HepG2 (cell line): ENCODE data around the gene SGF29. TPM values are rescaled to one million over a fixed set of nuclear protein-coding genes. Genes with fewer than 3 reads are reported as not detected.
A peak's percentile ranks its signal among the peaks of the same experiment; 100 is the strongest.

ENCODE experiments used
- ATF7-NPFF ChIP-seq: sonication (generic); formaldehyde crosslinking; IDR thresholded peaks from 2 replicates; pipeline ENCODE4 v1.8.1; 2023; ENCODE audit warnings: mild to moderate bottlenecking, low read depth, missing genetic modification reagents, moderate library complexity
- HDAC2 ChIP-seq: sonication (generic); formaldehyde crosslinking; IDR thresholded peaks from 2 replicates; pipeline ENCODE4 v1.4.0; 2020; ENCODE audit warnings: missing genetic modification reagents
- REST ChIP-seq, 2 experiments: IDR thresholded peaks; 2 replicates each; pipeline ENCODE4 v1.6.1; 2011 to 2012; ENCODE audit warnings: low read length in 2 of 2, borderline replicate concordance in 1 of 2, low read depth in 1 of 2, mild to moderate bottlenecking in 1 of 2, moderate library complexity in 1 of 2
- THYN1 ChIP-seq: sonication (generic); formaldehyde crosslinking; IDR thresholded peaks from 2 replicates; pipeline ENCODE4 v1.8.1; 2023; ENCODE audit warnings: low read depth, mild to moderate bottlenecking, moderate library complexity, missing genetic modification reagents, borderline replicate concordance
- TRAFD1 ChIP-seq: sonication (generic); formaldehyde crosslinking; IDR thresholded peaks from 2 replicates; pipeline ENCODE4 v1.5.1; 2020; ENCODE audit warnings: missing genetic modification reagents, mild to moderate bottlenecking, borderline replicate concordance
- ZNF580 ChIP-seq: IDR thresholded peaks from 2 replicates; pipeline ENCODE4 v1.6.1; 2016; ENCODE audit warnings: low read depth, borderline replicate concordance
- polyA plus RNA-seq, 8 experiments: library from polyadenylated mRNA; depleted of rRNA in 3 of 8; stranded (reverse) in 7 of 8; unstranded in 1 of 8; fragments of >200 nt; fragmentation: Illumina TruSeq in 4 of 8; extraction: Trizol in 4 of 8; gene quantifications; 2 replicates each; pipeline versions ENCODE4 v1.2.1 to v1.2.3, GENCODE V29; 2011 to 2016; ENCODE audit warnings: low read depth in 4 of 8, missing spikeins in 1 of 8, mixed read lengths in 1 of 8; ENCODE audit not compliant: insufficient read depth in 1 of 8
- total RNA-seq, 5 experiments: library from RNA; depleted of rRNA; stranded (reverse); fragments of >200 nt; fragmentation: Illumina TruSeq; extraction: Trizol; gene quantifications; 2 replicates each; pipeline ENCODE4 v1.2.3, GENCODE V29; 2016; ENCODE audit warnings: low read depth in 1 of 5
- TF ChIP-seq, protein P1 (sequence below), 2 experiments: sonication (generic) in 1 of 2; formaldehyde crosslinking in 1 of 2; IDR thresholded peaks; 2 replicates each; pipeline versions ENCODE4 v1.6.1 to v1.9.0; 2014 to 2022; ENCODE audit warnings: antibody characterized with exemption in 1 of 2, borderline replicate concordance in 1 of 2, inconsistent platforms in 1 of 2, low read depth in 1 of 2, missing genetic modification reagents in 1 of 2
- TF ChIP-seq, protein P2 (sequence below): sonication (generic); formaldehyde crosslinking; IDR thresholded peaks from 2 replicates; pipeline ENCODE4 v1.9.0; 2021; ENCODE audit warnings: mild to moderate bottlenecking, missing genetic modification reagents

Gene SGF29
- total and polyA plus RNA-seq, 2 of the 13 experiments (the other 11 are each of a cell fraction or from before 2014, with no cell fraction given): 5.0 to 29.4 TPM

- TF ChIP-seq, protein P1, sequence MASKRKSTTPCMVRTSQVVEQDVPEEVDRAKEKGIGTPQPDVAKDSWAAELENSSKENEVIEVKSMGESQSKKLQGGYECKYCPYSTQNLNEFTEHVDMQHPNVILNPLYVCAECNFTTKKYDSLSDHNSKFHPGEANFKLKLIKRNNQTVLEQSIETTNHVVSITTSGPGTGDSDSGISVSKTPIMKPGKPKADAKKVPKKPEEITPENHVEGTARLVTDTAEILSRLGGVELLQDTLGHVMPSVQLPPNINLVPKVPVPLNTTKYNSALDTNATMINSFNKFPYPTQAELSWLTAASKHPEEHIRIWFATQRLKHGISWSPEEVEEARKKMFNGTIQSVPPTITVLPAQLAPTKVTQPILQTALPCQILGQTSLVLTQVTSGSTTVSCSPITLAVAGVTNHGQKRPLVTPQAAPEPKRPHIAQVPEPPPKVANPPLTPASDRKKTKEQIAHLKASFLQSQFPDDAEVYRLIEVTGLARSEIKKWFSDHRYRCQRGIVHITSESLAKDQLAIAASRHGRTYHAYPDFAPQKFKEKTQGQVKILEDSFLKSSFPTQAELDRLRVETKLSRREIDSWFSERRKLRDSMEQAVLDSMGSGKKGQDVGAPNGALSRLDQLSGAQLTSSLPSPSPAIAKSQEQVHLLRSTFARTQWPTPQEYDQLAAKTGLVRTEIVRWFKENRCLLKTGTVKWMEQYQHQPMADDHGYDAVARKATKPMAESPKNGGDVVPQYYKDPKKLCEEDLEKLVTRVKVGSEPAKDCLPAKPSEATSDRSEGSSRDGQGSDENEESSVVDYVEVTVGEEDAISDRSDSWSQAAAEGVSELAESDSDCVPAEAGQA (IDR thresholded peaks at IDR 0.05; ENCODE audit: low read depth): no peak
- TF ChIP-seq, protein P1 (CRISPR knock-in tag; IDR thresholded peaks at IDR 0.05; ENCODE audit: borderline replicate concordance): no peak
- TF ChIP-seq HDAC2 (CRISPR knock-in tag): peak; percentile 6; the same call in 1 of the 2 replicates
- TF ChIP-seq ZNF580 (CRISPR knock-in tag): 0 out of 2 replicates have a peak, but pooled peaks have one; percentile 60
- no peak for TF ChIP-seq ATF7-NPFF (CRISPR knock-in tag)
- no peak for TF ChIP-seq TRAFD1
- TF ChIP-seq, protein P2, sequence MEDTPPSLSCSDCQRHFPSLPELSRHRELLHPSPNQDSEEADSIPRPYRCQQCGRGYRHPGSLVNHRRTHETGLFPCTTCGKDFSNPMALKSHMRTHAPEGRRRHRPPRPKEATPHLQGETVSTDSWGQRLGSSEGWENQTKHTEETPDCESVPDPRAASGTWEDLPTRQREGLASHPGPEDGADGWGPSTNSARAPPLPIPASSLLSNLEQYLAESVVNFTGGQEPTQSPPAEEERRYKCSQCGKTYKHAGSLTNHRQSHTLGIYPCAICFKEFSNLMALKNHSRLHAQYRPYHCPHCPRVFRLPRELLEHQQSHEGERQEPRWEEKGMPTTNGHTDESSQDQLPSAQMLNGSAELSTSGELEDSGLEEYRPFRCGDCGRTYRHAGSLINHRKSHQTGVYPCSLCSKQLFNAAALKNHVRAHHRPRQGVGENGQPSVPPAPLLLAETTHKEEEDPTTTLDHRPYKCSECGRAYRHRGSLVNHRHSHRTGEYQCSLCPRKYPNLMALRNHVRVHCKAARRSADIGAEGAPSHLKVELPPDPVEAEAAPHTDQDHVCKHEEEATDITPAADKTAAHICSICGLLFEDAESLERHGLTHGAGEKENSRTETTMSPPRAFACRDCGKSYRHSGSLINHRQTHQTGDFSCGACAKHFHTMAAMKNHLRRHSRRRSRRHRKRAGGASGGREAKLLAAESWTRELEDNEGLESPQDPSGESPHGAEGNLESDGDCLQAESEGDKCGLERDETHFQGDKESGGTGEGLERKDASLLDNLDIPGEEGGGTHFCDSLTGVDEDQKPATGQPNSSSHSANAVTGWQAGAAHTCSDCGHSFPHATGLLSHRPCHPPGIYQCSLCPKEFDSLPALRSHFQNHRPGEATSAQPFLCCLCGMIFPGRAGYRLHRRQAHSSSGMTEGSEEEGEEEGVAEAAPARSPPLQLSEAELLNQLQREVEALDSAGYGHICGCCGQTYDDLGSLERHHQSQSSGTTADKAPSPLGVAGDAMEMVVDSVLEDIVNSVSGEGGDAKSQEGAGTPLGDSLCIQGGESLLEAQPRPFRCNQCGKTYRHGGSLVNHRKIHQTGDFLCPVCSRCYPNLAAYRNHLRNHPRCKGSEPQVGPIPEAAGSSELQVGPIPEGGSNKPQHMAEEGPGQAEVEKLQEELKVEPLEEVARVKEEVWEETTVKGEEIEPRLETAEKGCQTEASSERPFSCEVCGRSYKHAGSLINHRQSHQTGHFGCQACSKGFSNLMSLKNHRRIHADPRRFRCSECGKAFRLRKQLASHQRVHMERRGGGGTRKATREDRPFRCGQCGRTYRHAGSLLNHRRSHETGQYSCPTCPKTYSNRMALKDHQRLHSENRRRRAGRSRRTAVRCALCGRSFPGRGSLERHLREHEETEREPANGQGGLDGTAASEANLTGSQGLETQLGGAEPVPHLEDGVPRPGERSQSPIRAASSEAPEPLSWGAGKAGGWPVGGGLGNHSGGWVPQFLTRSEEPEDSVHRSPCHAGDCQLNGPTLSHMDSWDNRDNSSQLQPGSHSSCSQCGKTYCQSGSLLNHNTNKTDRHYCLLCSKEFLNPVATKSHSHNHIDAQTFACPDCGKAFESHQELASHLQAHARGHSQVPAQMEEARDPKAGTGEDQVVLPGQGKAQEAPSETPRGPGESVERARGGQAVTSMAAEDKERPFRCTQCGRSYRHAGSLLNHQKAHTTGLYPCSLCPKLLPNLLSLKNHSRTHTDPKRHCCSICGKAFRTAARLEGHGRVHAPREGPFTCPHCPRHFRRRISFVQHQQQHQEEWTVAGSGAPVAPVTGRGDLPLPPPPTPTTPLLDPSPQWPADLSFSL (CRISPR knock-in tag): no peak
- no peak for TF ChIP-seq THYN1 (CRISPR knock-in tag)
- no peak for TF ChIP-seq REST (IDR thresholded peaks at IDR 0.05; ENCODE audit: borderline replicate concordance in 1 of 2, low read depth in 1 of 2, low read length in 2 of 2)
These were observed 57.0 kb downstream of the SGF29 start (continued) for GRCh38 chr16:28610595-28611191.
